ENCODE data around the gene CCDC177.

- no peak for TF ChIP-seq POLR2A (IDR thresholded peaks at IDR 0.05)
- TF ChIP-seq CTCF (IDR thresholded peaks at IDR 0.05) = no peak
Observed at GRCh38 chr14:69567563-69567962, 7.1 kb downstream of the CCDC177 start.

Data from body of pancreas (tissue), 4 donors.